NCI-H2107 treated with DMSO at 0.1 percent for 48 hours (cell line): ENCODE data around the gene SOX12.

Experiments
- DNase-seq: peaks from one replicate; lab custom pipeline; 2025; ENCODE audit not compliant: unreplicated experiment; lab: John Stamatoyannopoulos, UW

SOX12 gene

DNA sequence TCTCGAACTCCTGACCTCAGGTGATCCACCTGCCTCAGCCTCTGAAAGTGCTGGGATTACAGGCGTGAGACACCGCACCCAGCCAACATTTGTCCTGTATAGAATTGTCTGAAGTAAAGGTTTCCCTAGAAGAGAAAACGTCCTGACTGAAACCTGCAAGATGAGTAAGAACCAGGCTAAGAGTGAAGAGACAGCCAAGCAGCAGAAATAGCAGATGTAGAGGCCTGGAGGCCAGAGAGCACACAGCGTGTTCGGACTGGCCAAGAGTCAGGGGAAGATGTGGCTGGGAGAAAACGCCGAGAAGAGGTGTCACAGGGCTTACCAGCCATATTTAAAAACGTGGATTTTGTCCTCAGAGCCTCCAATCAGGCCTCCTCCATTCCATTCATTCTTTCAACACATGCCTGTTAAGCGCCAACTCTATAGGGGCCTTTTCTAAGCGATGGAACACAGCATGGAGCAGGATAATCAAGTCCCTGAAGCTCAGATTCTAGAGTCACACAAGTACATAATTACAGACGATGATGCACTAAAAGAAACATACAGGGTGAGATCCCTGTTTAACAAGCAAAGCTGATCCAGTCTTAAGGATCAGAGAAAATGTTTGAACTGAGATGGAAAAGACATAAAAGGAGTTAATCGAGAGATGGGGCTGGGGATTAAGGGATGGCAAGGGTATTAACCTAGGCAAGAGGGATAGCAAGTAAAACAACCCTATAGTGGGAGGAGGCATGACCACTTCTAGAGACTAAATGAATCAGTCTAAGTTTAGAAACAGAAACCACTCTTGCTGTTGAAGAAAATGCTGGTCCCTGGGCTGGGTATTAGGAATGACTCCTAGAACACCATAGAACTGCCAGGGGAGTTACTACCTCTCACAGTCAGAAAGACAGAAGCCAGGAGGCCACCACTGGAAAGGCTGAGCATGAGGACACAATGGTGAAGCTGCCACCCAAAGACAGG lies 23.2 kb upstream of the SOX12 start:
- DNase-seq = no peak

DNA sequence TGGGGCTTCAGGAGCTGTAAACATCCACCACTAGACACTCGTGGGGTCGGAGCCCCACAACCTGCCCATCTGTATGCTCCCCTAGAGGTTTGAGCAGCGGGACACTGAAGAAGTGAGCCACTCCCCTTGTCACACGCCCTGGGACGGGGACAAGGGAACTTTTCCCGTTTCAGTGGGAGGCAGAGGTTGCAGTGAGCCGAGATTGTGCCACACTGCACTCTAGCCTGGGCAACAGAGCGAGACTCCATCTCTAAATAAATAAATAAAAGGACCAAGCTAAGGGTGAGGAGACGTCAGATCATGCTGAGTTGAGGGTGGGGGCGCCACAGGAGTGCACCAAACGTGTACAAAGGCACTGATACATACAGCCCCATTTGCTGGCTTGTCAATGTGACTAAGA lies 19.6 kb upstream of the SOX12 start:
- no peak for DNase-seq

GRCh38 chr20:308427-309038 lies 16.8 kb upstream of the SOX12 start:
- DNase-seq = no peak

- no peak for DNase-seq
Observed at GRCh38 chr20:309306-309840, 16.0 kb upstream of the SOX12 start.

- peak; percentile 88 for DNase-seq
Observed at GRCh38 chr20:309841-310644, 15.3 kb upstream of the SOX12 start.

DNA sequence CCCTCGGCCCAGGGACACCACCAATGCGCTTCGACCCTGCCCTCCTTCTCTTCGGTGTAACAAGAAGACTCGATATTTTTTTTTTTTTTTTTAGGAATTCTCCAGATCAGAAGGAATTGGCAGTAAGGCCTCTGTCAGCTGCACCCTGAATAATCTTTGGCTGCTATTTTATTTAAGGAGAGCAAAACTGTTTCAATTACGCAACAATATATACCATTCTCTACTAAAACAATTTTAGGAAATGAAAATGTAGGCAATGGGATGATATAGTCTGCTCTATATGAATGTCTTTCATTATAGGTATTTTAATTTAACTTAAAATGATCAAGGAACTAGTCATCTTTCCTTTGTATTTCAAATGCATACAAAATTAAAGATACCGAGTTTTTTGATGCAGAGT lies 14.7 kb upstream of the SOX12 start:
- no peak for DNase-seq

GRCh38 chr20:311609-312008 lies 13.7 kb upstream of the SOX12 start:
- no peak for DNase-seq

GRCh38 chr20:312067-312466 lies 13.3 kb upstream of the SOX12 start:
- no peak for DNase-seq

- DNase-seq = no peak
Observed at GRCh38 chr20:312866-313265, 12.5 kb upstream of the SOX12 start.

DNA sequence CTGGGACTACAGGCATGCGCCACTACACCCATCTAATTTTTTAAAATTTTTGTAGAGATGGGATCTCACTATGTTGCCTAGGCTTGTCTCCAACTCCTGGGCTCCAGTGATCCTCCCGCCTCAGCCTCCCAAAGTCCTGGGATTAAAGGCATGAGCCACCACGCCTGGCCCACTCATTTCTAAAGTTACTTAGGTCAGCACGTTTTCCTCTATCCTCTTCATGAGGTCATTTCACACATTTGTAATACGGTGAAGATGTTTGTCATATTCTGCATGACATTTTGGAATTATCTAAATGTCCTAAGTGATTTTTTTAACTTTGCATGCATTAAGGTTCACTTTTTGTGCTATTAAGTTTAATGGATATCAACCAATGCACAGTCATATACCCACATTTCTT lies 11.9 kb upstream of the SOX12 start:
- no peak for DNase-seq

DNA sequence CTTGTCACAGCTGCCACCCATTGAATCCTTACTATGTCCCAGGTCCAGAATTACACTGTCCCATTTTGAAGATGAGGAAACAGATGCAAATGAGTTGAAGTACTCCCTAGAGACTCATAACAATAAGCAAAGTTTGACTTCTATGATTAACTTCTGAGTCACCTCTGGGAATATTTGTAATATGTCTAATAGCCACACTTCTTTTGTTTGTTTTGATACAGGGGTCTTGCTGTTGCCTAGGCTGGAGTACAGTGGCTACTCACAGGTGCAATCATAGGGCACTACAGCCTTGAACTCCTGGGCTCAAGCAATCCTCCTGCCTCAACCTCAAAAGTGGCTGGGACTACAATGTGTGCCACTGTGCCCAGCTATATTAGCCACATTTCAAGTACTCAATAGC lies 11.4 kb upstream of the SOX12 start:
- no peak for DNase-seq

GRCh38 chr20:316316-317068 lies 8.9 kb upstream of the SOX12 start:
- no peak for DNase-seq

DNA sequence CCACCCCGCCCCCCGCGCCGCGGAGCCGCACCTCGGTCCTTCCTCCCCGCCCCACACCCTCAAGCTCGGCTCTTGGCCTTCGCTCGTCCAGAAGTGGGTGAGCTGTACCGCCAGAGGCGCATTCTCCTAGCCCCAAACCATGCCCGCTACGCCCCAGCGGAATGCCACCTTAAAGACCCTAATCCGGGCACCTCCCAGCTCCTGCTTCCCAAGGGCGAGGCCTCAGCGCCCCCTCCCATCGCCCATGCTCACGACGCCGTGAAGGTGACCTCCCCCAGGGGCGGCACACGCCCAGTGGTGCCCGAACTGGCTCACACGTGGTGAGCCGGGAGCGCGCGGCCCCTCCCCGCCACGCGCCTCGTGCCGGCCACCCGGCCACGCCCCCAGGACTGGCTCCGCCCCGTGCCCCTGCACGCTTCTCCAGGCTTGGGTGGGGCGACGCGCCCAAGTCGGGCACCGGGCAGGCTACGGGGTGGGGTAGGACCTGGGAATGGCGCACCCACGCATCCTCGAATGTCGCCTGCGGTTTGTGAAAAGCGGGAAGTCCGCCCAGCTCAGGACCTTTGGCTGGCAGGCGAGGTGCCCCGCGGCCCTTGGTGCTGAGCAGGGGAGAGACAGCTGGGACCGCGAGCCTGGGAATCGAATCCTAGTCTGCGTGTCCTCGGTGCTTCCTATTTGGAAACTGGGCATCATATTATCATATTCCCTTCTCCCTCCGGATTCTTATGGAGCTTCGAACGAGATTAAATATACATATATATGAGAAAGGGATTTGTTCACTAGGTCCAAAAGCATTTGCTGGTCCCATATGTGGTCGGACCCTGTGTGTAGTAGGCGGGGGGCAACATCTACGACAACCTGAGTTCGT lies 941 bp upstream of the SOX12 start:
- DNase-seq = peak; percentile 24

GRCh38 chr20:325889-326644 lies 715 bp downstream of the SOX12 start:
- DNase-seq = no peak

- no peak for DNase-seq
Observed at GRCh38 chr20:326645-327185, 1.4 kb downstream of the SOX12 start.

GRCh38 chr20:327186-328026 lies 2.1 kb downstream of the SOX12 start:
- peak; percentile 18 for DNase-seq

DNA sequence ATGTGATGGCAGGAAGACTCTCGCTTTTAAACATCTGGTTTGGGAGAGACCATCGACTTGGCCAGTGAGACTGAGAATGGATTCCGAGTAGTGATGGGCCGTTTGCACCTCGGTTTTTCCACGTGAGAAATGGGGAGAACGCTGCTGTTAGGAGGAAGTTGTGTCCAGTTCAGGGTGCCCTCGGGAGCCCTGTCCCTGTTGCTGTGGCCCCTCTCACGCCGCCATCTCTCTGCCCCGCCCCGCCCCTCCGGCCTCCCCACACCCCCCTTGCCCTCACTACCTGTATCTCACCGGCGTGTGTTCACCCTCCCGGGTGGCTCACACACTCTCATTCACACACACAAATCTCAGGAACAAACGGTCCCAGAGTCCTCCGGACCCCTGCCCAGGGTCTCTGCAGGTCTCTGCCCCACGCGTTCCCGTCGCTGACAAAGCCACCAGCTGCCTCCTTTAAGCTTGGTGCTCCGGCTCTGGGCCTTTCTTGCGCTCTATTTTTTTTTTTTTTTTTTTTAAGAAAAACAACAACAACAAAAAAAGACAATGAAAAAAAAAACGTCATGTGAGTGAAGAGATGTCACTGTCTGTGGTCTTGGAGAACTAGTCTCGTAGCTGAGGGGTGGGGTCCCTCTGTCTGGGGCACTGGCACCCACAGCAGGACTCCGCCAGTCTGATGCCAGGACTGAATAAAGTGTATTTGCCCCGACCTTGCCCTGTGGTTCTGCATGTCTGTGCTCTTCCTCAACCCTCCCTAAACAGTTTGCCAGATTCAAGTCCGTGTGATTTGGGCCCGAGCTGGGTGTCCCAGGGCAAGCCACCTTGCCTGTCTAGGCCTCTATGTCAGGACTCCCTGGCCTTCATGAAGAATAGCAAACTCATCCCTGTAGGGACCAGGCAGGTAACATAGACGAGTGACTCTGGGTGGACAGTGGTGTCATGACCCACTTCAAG lies 2.9 kb downstream of the SOX12 start:
- DNase-seq = no peak
